CD4-positive, alpha-beta T cell treated with Interleukin-21 for 1 hour (primary cell): ENCODE data around the gene SERPINA9.
"Not testable (repeated sequence)": the region's sequence is repeated elsewhere in the genome, so short reads cannot be mapped to it uniquely, and the experiment has no call there.

Source experiments
- DNase-seq: peaks from one replicate; pipeline ENCODE4 v3.0.0-alpha.2; 2020

Gene SERPINA9

DNA sequence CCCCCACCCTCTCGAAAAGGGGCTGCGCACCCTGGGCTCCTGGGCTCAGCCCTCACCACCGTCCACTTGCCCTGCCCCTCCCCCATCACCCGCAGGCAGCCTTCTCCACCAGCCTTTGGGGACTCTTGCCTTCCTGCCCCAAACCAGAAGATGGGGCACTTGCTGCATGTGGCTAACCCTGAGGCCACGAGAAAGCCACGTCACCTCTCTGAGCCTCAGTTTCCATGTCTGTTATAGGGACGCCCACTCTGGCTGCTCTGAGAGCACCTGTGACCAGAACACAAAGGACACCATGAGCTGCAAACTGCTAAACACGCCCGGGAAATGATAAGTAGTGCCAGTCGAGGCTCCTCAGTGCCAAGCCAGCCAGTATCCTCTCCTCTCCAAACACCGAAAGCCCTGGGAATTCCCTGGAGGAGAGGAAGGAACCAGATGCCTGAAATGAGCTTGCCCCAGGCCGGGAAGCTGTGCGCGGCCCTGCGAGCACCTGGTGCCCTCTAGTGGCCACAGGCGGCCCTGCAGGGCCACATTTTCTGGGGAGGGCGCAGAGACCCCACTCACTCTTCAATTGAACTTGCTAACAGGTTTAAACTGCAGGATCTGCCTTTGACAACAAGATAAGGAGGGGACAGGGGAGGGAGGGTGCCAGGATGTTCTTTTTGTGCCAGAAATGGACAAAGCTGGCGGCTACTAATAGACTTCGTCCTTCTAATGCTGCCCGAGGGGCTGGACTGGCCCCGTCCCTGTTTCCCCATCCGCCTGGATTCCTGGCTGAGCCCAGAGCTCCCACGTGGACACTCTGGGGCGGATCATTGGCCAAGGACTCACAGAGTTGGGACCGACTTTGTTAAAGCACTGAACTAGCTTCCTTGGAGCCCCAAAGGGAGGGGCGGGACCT lies 10.2 kb upstream of the SERPINA9 start:
- peak; percentile 25 for DNase-seq

DNA sequence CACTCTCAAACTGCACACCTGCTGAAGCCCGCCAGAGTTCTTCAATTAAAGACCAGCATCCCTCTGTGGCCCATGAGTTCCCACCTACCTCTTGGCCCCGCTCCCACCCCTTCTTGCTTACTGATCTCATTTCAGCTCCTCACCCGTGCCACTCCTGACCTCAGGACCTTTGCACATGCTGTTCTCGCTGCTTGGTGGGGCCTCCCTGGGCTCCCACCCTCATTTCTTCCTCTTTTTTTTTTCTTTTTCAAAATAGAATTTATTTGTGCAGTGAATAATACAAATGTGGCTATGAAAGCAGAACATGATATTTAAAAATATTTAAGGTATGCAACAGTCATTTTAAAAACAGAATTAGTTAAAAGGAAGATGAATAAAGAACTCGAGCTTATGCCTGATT lies 8.5 kb upstream of the SERPINA9 start:
- DNase-seq: no peak

DNA sequence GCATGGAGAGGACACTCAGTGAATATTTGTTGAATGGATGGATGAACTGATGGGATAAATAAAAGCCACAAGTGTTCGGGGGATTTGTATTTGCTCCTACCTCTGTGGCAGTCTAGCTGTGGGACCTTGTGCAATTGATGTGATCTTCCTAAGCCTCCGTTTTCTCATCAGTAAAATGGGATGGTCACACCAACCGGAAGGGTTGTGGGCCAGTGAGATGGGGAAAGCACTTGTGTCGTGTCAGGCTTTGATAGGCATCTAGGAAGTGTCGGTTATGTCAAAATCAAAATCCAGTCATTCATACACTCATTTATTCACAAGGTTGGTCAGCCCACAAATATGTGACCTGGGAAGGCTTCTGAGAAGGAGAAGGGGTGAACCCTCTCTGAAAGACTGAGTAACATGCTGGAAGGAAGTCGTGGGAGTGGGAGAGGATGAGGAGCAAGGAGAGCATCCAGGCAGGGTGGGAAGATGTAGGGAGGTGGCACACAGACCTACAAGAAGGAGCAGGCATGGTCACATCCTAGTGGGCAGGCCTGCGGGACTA lies 7.8 kb upstream of the SERPINA9 start:
- DNase-seq: no peak

DNA sequence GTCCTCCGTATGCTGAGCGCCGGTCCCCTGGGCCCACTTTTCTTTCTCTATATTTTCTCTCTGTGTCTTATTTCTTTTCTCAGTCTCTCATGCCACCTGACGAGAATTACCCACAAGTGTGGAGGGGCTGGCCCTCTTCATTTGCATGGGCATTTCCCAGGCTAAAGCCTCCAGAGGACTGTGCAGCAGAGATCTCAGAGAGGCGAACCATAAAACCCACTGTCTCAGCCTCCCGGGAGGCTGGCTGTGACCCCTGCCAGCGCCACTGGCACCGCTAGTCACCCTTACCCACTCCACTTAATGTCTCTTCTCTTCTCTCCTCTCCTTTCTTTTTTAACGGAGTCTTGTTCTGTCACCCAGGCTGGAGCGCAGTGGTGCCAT lies 7.1 kb upstream of the SERPINA9 start:
- no peak for DNase-seq

DNA sequence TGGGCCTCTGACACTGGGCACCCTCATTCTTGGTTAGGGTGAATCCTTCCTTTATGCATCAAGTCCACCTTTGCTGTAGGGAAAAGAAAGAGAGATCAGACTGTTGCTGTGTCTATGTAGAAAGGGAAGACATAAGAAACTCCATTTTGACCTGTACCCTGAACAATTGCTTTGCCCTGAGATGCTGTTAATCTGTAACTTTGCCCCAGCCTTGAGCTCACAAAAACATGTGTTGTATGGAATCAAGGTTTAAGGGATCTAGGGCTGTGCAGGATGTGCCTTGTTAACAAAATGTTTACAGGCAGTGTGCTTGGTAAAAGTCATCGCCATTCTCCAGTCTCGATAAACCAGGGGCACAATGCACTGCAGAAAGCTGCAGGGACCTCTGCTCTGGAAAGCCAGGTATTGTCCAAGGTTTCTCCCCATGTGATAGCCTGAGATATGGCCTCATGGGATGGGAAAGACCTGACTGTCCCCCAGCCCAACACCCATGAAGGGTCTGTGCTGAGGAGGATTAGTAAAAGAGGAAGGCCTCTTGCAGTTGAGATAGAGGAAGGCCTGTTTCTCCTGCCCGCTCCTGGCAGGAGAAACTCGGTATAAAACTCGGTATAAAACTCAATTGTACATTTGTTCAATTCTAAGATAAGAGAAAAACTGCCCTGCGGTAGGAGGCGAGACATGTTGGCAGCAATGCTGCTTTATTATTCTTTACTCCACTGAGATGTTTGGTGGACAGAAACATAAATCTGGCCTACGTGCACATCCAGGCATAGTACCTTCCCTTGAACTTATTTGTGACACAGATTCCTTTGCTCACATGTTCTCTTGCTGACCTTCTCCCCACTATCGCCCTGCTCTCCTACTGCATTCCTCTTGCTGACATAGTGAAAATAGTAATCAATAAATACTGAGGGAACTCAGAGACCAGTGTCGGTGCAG lies 6.4 kb upstream of the SERPINA9 start:
- DNase-seq: not testable (repeated sequence)

DNA sequence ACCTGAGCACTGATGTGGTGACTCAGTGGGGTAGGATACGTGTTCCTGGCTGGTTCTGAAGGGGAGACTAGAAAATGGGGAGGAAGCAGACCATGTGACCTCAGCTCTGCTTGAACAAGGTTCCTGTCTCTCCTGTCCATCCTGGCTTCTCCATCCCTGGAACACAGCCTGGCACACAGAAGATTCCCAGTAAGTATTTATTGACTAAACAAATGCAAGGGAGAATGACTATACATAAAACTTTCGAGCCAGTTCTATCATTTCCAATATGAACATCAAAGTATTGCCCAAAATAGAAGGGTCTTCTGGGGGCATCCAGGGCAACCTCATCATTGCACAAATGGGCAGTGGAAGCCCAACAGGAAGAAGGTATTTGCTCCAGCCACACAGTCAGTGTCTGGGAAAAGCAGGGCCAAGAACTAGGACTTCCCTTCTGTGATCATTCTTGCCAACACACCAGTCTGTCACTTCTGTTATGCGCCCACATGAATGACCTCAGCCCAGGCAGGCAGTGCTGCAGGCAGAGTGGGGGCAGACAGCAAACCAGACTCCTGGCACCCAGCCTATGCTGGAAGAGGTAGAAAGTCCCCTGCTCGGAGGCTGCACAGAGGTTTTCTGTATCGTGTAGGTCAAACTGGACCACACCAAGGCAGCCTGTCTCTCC lies 5.6 kb upstream of the SERPINA9 start:
- DNase-seq: no peak

DNA sequence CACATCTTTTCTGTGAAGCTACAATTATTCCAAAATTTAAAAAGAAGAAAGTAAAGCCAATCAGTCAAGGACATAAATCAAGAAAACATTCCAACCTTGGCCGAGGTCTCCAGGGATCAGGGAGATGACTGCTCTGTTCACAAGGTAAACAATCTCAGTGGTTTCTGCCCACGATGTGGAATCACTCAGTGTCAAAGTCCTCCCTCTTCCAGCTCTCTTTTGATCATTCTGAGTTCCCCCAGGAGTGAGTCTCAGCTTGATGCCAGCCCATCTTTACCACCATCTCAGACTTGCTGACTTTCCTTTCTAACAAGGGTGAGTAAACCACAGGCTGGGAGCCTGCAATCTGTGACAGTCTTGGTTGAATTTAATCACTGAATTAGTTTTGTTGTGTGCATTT lies 4.8 kb upstream of the SERPINA9 start:
- no peak for DNase-seq

DNA sequence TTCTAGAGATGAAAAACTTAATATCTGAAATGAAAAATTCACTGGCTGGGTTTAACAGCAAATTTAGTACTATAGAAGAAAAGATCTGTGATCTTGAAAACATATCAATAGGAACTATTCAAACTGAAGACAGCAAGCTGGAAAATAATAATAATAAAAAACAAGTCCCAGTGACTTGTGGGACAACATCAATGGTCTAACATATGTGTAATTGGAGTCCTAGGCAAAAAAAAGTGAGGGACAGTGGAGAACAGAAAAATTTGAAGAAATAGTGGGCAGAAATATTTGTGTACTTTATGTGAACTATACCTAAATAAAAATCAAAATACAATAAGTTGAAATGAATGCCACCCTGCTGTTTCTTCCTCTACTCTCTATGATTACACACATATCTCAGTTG lies 2.4 kb upstream of the SERPINA9 start:
- DNase-seq: no peak

DNA sequence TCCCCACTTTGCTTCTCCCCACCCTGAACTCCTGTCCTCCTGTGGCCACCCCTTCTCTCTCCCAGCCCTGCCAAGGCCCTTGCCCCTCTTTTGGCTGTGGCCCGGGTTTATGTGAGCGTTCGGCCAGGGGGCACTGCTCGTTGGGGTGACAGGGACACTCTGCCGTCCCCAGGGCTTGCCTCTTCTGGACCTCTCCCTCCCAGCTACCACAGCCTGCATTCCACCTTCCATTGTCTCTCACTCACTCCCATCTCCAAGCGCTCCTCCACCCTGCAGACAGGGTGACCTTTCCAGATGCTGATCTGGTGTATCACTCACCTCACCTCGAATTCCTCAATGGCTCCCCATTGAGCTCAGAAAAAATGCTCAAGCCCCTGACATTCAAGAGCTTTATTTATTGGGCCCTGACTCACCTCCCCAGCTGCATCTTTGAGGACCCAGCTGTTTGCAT lies 1.4 kb downstream of the SERPINA9 start:
- DNase-seq: no peak

DNA sequence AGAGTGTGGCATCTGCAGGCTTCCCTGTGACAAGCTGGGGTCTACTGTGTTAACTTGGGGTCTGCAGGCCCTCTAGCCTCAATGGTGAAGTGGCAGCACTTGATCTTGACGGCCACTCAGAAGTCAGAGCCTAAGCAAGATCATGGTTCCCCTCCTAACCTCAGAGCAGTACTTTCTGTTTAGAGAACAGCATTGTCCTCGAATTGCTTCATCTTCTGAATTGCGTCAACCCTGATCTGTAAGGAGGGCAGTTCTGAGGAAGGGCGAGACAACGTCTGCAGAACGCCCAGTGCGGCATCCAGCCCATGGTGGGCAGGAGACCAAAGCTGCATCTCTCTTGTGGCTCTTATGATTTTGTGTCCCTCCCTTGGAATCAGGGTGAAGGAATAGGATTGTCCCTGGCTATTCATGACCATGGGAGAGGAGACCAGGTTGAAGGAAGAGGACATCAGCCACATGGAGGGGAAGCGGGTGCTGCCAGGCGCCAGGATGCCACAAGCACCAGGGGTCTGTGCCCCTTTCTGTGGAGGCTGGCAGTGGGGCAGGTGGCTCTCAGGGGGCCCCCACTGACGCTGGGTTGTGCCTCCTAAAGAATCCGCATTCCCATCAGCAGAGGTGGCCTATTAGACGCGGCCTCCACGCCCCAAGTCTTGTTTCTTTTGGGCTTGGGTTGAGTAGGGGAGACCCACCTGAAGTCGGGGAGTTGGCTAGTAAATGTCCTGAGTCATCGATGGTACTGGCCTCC lies 2.2 kb downstream of the SERPINA9 start:
- DNase-seq: no peak

DNA sequence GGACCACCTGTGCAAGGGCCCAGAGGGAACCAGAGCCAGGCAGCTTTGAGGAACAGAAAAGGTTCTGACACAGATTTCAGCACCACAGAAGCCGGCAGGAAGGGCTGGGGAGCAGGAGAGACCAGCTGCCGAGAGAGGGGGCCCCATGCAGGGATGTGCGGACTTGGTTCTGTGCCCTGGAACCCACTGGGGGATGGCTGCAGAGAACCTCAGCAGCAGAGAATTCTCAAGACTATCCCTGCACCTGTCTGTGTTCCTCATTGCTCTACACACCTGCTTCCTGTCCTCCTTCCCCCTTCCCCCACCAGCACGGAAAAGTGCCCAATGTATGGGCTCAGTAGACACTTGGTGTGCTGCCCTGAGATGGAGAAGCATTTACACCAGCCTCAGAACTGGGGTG lies 3.2 kb downstream of the SERPINA9 start:
- DNase-seq: no peak

DNA sequence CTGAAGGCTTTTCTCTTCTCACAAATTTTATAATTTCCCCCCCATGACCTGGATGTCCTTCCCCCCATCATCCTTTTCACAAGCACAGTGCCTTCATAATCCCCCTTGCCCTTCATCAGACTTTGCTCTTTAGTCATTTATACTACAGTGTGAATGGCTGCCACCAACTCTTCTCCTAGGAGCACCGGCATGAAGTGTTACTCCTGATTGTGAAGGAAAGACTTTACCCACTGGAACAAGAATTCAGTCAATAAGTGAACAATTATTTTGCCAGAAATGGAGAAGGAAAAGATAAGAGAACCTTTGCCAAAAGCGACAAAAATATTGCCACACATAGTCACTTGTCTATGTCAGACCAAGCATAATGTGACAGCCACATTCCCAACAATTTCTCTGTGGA lies 5.0 kb downstream of the SERPINA9 start:
- no peak for DNase-seq

DNA sequence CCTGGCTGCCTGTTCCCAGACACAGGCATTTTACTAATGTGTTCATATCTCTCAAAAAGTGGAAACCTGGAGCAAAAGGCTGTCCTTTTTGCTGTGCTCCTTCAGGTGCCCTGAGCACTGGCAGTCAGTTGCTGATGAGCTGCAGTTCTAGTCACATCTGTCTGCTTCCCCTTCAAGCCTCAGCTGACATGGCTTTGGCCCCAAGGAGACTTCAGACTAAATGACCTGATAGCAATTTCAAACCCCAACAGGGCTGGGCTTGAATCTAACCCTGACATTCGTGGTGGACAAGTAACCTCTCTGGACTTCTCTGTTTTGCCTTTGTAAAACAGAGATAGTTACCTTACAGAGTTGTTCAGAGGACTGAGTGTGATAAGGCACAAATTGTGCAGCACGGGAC lies 5.7 kb downstream of the SERPINA9 start:
- DNase-seq: no peak

DNA sequence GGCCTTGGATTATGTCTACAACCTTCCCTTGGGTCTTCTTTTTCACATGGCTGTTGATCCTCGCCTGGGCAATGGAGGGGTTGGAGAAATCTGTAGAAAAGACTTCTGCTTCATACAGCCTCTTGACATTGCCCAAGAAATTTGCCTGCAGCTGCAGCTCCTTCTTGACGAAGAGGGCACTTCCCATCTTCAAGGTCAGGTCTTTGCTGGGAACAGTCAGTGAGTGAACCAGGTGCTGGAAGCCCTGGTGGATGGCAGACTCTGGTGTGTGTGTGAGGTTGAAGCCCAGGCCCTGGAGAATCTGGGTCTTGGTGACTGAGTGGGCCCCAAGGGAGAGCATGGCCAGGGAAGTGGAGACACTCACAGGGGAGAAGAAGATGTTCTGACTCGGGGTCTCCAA lies 6.7 kb downstream of the SERPINA9 start:
- DNase-seq: no peak

DNA sequence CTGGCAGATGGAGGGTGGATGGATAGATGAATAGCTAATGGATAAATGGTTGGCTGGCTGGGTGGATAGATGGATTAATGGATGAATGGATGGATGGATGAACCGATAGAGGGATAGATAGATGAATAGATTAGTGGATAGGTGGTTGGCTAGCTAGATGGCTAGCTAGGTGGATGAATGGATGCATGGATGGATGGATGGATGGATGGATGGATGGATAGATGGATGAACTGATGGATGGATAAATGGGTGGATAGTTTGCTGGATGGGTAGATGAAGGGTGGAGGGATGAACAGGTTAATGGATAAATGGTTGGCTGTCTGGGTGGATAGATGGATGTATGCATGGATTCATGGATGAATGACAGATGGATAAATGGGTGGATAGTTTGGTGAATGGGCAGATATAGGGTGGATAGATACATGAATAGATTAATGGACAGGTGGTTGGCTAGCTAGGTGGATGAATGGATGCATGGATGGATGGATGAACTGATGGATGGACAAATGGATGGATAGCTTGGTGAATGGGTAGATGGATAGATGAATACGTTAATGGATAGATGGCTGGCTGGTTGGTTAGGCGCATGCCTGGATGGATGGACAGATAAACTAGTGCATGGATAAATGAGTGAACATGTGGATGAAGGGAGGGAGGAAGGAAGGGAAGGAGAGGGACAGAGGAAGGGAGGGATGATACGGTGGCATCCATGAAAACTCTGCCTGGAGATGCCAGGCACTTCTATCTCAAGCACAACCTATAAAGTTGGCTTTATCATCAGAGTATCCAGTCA lies 8.1 kb downstream of the SERPINA9 start:
- no peak for DNase-seq

DNA sequence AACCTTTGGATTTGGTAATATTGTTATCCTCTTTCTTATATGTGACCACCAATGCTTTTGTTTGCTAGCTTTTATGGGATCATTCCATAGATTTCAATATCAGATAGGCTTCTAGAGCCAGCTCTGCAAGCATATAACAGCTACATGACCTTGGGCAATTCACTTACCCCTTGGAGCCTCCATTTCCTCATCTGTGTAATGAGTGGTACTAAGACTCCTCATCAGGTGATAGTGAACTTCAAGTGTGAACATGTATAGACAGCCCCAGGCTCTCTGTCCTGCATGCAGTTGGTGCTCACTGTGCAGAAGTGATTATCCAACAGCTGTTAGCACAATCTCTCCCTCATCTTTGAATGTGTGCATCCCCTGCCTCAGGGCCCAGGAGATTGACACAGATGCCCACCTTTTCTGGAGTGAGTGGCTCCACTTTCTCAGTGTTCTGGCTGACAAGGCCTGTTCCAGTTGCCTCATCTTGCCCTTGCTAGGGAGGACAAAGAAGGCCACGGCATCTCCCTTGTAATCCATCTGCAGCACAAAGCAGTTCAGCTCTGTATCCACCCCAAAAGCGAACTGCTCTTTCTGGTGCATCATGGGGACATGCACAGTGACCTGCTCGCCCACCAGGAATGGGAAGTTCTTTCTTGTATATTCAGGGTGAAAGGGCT lies 9.2 kb downstream of the SERPINA9 start:
- no peak for DNase-seq

DNA sequence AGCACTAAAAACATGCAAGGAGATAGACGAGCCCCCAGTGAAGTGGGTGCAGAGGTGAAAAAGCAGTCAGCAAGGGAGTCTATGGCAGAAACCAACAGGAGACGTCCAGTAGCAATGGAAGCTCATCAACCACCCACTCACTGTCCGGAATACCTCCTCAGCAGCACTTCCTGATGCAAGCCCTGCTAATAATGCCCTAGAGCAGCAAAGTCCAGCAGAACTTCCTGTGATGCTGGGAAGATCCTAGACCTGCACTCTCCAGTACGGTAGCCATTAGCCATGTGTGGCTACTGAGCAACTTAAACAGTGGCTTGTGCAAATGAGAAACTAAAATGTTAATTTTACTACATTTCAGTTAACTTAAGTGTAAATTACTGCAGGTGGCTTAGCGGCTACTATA lies 11.0 kb downstream of the SERPINA9 start:
- DNase-seq: no peak

DNA sequence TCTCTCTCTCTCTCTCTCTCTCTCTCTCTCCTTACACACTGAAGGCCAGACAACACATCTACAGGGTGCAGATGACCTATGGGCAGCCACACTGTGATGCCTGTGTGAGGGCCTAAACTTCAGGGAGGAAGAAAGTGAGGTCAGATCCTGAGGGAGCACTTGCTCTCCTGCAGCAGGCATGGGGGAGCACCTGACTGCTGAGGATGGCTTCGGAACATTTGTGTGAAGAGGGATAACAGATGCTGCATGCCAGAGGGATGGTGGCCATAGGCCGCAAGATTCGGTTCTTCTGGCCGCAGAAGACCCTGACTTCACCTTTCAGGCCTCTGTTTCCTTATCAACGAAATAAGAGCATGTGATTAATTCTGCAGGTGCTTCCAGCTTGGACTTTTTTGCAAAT lies 11.7 kb downstream of the SERPINA9 start:
- no peak for DNase-seq

DNA sequence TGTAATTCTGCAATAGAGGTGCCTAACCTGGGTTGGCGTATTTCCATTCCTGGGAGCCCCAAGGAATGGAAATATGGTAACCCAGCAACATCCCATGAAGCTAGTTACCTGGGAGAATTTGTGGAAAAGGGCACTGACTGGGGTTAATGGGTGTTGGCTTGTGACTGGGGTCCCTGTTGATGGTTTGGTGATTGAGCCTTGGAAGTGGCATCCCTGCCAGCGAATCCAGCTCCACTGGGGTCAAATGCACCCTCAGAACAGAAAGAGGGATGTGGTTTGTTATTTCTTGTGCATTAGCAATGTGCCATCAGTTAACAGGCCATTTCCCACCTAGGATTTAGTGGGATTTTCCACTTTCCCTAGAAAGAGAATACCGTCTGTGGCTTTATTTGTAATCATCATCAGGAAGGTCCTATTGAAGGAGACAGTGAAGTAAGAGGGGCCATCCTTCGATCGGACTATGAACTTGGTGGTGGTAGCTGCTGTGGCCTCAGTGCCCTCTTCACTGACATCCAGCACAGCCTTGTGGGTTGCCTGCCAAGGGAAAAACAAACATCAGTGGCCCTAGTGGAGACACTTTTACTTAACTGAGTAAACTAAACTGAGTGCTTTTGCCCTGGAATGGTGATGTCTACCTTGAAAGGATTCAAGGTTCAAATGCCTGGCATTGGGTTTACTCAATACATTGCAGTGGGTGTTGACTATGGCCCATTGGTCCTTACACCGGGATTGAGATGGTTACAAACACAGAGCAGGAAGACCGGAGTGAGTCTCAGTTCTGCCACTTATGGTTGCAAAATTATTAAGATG lies 13.0 kb downstream of the SERPINA9 start:
- DNase-seq: no peak

DNA sequence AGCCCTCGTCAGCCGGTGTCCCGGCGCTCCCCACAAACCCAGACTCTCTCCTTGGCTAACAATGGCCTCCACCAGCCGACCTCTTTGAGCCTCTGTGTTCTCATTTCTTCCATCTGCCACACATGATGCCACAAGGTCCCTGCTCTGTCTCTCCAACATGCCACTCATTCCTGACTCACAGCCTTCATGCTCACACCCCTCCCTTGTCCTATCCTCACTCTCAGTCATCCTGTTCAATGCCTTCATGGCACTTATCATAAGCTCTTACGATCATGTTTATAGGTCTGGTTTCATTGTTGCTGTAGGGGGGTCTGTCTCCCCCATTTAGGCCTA lies 13.8 kb downstream of the SERPINA9 start:
- DNase-seq: no peak
